Prostate gland (tissue), 2 donors: ENCODE results near the gene USP19.

Experiments
- CTCF ChIP-seq, 4 experiments: fragments of 200-600 bp in 2 of 4; fragments of 450-650 bp in 2 of 4; sonication (generic) in 2 of 4; IDR thresholded peaks; 1 replicate in 3 of 4; 2 replicates in 1 of 4; pipeline ENCODE4 v1.5.1; 2016 to 2019; ENCODE audit warnings: antibody characterized with exemption in 4 of 4, mild to moderate bottlenecking in 2 of 4, moderate library complexity in 2 of 4
- POLR2A ChIP-seq: fragments of 450-650 bp; IDR thresholded peaks from one replicate; pipeline ENCODE4 v1.6.1; 2016; ENCODE audit warnings: antibody characterized with exemption, mild to moderate bottlenecking

GRCh38 chr3:49135499-49135898, 14.9 kb upstream of the USP19 start:
- TF ChIP-seq CTCF (IDR thresholded peaks at IDR 0.05) (no peak), POLR2A (no peak)
